IPS DF 4.7 (cell line): ENCODE measurements around the gene PCGF6.
"Not testable (repeated sequence)": the region's sequence is repeated elsewhere in the genome, so short reads cannot be mapped to it uniquely, and the experiment has no call there.

Experiments used
- DNase-seq: peaks from one replicate; pipeline ENCODE4 v3.0.0-alpha.2; 2013; ENCODE audit warnings: low spot score; ENCODE audit errors: extremely low read depth

Gene PCGF6, protein sequence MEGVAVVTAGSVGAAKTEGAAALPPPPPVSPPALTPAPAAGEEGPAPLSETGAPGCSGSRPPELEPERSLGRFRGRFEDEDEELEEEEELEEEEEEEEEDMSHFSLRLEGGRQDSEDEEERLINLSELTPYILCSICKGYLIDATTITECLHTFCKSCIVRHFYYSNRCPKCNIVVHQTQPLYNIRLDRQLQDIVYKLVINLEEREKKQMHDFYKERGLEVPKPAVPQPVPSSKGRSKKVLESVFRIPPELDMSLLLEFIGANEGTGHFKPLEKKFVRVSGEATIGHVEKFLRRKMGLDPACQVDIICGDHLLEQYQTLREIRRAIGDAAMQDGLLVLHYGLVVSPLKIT

DNA sequence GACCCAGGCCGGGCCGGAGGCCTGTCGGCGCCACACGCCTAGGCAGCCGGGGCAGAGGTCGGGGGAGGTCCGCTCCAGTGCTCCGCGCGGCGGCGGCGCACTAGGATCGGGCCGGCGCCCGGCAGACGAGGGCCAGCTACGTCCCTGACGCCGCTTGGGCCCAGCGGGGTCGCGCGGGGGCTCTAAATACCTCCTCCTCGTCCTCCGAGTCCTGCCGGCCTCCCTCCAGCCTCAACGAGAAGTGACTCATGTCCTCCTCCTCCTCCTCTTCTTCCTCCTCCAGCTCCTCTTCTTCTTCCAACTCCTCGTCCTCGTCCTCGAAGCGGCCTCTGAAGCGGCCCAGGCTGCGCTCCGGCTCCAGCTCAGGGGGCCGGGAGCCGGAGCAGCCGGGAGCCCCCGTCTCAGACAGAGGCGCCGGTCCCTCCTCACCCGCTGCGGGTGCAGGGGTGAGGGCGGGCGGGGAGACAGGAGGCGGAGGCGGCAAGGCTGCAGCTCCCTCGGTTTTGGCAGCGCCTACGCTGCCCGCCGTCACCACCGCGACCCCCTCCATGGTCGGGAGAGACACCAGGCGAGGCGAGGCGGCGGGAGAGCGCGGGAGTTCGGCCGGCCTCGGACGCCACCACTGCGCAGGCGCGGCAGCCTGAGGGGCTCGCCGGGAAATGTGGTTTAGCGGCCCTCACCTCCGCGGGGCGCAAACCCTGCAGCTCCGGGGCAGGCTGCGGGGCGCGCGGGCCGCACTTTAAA lies at the start of gene PCGF6:
PCGF6 (minus strand) TSS at position 624 of the 744 bp plus-strand sequence; CDS start at position 550, 74 bp downstream.
- no peak for DNase-seq

DNA sequence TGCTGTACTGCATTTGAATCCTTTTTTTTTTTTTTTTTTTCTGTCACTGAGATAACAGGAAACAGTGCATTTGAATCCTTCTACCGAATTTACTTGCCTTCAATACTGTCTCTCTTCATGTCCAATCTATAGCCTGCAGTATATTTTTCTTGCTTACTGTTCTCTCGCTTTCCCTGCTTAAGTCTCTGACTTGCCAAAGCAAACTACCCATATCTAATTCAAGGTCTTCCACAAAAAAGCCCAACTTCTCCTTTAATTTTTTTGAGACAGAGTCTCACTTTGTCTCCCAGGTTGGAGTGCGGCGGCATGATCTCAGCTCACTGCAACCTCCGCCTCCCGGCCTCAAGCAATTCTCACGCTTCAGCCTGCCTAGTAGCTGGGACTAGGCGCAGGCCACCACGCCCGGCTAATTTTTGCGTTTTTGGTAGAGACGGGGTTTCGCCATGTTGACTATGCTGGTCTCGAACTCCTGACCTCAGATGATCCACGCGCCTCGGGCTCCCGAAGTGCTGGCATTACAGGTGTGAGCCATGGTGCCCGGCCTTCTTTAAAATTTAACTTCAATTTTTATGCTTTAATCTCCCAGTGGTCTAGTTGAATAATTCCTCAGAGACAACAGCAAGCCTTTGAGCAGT lies 46.4 kb upstream of the PCGF6 start:
- DNase-seq, result no peak

DNA sequence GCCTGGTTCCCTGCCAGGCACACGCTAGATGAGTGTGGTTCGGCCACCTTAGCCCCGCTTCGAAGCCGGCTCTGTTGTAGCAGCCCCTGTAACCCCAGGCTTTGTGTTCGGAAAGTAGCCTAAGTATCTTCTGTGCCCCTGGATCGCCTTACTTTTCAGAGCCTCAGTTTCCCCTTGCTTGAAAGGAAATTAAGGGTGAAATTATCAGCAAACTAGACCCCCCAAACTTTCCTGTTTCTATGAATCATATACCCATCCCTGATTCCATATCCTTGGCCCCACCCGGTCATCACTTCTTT lies 45.8 kb upstream of the PCGF6 start:
- no peak for DNase-seq

DNA sequence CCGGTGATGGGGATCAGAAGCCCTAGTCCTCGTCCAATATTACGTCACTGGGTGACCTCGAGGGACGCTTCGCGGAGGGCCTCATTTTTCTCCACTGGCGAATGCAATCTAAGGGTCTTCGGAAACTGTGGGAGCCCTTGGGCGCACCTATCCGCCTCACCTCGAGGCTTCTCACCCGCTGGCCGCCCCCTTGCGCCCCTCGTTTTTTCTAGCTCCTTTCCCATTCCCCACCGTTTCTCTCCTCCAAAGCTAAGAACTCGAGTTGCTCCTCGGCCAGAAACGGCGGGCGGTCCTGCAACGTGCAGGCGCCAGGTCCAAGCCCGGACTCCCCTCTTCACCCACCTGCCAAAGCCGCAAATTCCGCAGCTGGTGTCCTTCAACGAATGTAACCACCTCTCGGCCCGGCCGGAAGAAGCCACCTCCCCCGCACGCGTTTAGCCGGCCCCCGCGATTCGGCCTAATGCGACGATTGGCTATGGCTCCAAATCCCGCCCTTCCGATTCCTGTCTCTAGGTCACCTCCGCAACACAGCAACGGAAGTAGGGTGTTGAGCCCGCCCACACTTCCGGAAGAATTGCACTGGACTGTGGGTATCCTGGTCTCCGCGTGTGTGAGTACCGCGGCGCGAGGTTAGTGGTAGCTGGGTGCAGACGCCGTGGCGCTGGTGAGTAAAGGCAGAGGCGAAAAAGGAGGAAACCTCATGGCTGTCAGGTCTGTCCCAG lies 45.3 kb upstream of the PCGF6 start, which contains the start of the genes ATP5MK and PDCD11:
ATP5MK (minus strand) TSS at position 409 of the 722 bp plus-strand sequence. CDS start 4,018 bp downstream, outside the sequence.
PDCD11 (plus strand) TSS at position 560 of the 722 bp plus-strand sequence. CDS start 1,801 bp downstream, outside the sequence.
- DNase-seq, result peak; percentile 97

DNA sequence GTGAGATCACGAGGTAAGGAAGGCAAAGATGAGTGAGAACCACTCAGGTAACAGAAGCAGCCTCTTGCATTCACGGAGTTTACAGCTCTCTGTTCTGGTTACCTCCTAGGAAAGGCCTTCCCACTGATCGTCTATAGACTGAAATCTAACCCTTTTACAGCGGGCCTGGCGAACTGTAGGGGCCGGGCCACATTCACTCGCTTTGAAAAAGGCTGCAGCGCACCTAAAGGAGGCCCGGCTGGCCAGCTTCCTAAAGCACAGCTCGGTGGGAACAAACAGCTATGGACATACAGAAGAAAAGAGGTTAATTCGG lies 44.8 kb upstream of the PCGF6 start:
- DNase-seq, result no peak

DNA sequence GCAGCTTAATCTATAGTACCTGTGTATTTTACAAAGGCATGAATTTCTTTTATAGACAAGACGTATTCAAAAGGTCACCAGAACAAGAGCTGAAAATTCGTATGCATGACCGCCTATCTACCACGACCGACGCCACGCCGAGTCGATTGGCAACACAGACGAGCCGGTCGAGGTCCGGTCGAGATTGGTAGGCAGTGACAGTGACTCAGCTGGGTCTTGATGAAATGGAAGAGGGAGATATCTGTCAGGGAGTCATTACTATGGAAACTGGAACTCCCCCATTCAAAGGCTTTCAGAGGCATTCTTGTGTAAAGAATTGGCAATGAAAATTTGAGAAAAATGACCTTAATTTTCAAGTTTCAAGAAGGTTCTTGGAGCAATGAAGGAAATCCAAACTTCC lies 43.2 kb upstream of the PCGF6 start:
- DNase-seq, result no peak

DNA sequence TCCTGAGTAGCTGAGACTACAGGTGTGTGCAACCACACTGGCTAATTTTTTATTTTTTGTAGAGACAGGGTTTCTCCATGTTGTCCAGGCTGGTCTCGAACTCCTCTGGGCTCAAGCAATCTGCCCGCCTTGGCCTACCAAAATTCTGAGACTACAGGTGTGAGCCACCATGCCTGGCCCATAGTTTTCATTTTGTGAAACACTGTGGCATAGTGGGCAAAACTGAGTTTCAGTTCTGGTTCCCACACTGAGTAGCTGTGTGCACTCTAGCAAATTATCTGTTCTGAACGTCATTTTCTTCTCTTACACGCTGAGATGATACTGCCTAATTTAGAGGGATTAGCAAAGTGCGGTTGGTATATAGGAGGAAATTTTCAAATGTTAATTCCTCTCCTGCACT lies 31.8 kb upstream of the PCGF6 start:
- no peak for DNase-seq

DNA sequence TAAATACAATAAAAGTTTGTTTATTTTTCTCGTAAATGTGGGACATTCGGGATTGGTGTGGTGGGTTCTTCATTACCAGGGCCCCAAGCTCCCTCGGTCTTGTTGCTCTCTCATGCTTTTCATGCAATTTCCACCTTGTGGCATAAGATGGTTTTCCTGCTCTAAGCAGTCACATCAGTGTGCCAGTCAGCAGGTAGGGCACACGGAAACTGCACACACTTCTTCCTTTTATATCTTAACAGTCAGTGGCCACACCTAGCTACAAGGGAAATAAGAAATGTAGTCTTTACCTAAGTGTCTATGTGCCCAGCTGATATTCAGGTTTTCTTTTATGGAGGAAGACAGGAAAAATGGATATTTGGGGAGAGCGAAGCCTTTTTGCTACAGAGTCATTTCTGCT lies 23.3 kb upstream of the PCGF6 start:
- DNase-seq, result no peak

DNA sequence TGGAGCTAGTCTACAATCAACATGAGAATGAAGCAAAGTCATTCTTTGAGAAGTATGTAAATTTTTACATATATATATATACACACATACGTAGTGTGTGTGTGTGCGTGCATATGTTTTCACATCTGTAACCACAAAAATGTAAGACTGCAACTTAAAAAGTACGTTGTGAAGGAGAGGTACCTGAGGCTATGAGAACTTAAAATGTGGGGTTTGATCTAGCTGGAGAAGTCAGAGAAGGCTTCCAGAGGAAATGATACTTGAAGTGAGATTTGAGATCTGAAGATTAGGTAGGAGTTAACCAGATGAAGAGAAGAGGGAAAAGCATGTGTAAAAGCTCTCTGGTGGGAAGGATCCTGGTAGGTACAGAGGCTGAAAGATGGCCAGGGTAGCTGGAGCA lies 22.6 kb upstream of the PCGF6 start:
- DNase-seq, result no peak

DNA sequence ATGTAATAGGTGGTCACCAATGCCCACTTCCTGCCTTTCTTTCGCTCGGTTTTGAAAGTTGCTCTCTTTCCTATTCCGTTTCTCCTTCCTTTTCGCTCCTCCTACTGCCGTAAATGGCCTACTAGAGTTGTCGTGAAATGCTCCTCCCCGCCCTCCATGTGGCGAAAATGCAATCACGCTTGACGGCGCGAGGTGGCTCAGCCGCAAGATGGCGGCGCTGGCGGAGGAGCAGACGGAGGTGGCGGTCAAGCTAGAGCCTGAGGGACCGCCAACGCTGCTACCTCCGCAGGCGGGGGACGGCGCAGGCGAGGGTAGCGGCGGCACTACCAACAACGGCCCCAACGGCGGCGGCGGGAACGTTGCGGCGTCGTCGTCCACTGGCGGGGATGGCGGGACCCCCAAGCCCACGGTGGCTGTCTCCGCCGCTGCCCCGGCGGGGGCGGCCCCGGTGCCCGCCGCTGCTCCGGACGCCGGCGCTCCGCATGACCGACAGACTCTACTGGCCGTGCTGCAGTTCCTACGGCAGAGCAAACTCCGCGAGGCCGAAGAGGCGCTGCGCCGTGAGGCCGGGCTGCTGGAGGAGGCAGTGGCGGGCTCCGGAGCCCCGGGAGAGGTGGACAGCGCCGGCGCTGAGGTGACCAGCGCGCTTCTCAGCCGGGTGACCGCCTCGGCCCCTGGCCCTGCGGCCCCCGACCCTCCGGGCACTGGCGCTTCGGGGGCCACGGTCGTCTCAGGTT lies 17.0 kb upstream of the PCGF6 start, which contains the start of gene TAF5:
TAF5 (plus strand) TSS at position 195 of the 737 bp plus-strand sequence; CDS start at position 209, 14 bp downstream.
- DNase-seq, result no peak

DNA sequence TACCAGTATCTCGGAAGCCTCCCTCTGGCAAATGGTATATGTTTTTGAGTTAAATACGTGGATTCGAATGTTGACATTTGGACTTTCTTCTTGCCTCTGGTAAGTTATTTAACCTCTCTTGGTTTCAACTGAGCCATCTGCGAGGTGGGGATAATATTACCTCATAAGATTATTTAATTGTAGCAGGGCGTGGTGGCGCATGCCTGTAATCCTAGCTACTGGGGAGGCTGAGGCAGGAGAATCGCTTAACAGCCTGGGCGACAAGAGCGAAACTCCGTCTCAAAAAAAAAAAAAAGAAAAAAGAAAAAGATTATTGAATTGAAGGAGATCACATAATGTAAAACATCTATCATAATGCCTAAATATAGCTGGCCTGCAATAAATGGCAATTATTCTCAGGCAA lies 16.4 kb upstream of the PCGF6 start:
- no peak for DNase-seq

DNA sequence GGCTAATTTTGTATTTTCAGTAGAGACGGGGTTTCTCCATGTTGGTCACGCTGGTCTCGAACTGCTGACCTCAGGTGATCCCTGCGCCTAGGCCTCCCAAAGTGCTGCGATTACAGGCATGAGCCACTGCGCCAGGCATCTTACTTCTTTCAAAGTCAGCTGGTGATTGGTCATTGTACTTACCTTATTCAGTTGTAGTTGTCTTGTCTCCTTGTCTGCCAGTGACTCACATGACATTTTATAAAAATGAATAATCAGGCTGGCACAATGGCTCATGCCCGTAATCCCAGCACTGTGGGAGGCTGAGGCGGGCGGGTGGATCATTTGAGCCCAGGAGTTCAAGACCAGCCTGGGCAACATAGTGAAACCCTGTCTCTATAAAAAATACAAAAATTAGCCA lies 9.9 kb upstream of the PCGF6 start:
- not testable (repeated sequence) for DNase-seq

DNA sequence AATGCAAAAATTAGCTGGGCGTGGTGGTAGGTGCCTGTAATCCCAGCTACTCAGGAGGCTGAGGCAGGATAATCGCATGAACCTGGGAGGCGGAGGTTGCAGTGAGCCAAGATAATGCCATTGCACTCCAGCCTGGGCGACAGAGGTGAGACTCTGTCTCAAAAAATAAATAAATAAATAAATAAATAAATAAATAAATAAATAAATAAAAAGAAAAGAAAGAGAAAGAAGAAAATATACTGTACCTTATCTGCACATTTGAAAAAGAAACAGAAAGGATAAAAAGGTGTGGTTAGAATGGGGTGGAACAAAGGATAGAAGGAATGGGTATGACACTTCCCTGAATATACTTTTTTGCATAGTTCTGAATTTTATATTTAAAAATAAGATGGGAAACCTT lies 8.6 kb upstream of the PCGF6 start:
- not testable (repeated sequence) for DNase-seq

DNA sequence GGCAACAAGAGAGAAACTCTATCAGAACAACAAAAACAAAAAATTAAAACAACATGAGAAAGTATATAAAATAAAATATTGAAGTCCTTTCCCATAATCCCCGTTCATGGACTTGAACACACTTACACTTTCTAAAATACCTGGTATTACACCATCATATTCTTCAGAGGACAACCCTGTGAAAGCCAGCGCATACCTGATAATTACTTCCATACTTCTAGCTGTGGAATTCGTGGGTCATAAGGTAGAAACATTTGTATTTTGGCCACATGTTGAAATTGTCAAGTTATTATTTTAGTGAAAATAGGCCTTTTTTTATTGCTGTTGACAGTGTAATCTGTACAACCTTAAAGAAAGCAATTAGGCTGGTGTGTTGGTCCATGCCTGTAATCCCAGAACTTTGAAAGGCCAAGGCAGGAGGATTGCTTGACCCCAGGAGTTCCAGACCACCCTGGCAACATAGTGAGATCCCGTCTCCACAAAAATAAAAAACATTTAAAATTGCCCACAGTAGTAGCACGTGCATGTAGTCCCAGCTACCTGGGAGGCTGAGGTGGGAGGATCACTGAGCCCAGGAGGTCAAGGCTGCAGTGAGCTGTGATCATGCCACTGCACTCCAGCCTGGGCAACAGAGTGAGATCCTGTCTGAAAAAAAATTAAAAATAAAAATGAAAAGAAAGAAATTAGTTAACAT lies 5.1 kb upstream of the PCGF6 start:
- no peak for DNase-seq

DNA sequence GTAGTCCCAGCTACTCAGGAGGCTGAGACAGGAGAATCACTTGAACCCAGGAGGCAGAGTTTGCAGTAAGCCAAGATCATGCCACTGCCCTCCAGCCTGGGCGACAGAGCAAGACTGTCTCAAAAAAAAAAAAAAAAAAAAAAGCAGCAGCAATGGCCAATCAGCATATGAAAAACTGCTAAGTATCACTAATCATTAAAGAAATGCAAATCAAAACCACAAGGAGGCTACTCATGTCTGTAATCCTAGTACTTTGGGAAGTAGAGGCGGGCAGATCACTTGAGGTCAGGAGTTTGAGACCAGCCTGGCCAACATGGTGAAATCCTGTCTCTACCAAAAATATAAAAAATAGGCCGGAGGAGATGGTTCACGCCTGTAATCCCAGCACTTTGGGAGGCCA lies 3.6 kb upstream of the PCGF6 start:
- DNase-seq, result not testable (repeated sequence)

DNA sequence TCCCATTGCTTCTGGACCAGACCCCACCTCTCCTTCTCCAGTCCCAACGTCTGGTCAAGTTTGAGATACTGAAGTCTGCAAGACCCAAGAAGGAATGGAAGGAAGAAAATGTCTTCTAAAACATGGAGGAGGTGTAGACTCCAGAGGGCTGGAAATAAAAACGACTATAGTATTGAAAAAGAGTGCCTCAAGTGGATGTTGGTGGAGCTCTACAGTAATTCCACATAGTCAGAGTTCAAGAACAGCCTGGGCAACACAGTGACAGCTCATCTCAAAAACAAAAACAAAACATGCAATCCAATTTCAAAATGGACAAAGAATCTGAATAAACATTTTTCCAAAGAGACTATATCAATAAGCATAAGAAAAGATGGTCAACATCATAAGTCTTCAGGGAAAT lies 2.3 kb upstream of the PCGF6 start:
- DNase-seq, result no peak

DNA sequence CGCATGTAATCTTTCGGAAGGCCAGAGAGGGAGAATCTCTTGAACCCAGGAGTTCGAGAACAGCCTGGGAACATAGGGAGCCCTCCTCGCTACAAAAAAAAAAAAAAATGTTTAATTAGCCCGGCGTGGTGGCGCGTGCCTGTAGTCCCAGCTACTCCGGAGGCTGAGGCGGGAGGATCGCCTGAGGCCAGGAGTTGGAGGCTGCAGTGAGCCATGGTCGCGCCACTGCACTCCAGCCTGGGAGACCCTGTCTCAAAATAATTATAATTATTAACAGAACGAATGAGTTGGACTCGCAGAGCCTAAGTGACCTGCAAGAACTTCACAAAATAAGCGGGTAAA lies 794 bp downstream of the PCGF6 start:
- no peak for DNase-seq

DNA sequence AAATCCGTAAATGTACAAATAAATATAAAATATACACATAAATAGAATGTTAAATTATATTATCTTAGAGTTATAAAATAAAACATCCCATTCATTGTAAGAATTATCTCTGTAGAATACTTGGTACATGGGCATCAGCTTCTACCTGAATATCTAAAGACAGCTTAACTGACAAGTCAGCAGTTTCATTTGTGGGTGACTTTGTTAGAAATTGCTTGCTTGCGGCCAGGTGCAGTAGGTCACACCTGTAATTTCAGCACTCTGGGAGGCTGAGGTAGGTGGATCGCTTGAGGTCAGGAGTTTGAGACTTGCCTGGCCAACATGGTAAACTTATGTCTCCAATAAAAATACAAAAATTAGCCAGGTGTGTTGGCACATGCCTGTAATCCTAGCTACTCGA lies 14.6 kb downstream of the PCGF6 start:
- no peak for DNase-seq

DNA sequence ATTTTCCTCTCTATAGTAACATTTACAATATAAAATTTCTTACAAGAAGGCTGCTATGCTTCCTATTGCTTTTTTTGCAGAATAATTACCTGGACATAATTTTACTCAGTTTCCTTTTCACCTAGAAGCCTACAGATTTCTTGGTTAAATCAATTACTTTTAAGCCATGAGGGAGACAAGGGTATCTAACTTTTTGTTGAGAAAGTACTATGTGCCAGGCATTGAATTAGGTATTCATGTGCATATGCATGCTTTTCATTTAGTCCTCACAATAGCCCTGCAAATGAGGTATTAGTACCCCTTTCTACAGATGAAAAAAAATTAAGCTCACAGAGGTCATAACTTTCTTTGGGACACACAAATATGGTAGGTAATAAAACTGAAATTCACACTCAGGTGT lies 16.4 kb downstream of the PCGF6 start:
- DNase-seq, result no peak

DNA sequence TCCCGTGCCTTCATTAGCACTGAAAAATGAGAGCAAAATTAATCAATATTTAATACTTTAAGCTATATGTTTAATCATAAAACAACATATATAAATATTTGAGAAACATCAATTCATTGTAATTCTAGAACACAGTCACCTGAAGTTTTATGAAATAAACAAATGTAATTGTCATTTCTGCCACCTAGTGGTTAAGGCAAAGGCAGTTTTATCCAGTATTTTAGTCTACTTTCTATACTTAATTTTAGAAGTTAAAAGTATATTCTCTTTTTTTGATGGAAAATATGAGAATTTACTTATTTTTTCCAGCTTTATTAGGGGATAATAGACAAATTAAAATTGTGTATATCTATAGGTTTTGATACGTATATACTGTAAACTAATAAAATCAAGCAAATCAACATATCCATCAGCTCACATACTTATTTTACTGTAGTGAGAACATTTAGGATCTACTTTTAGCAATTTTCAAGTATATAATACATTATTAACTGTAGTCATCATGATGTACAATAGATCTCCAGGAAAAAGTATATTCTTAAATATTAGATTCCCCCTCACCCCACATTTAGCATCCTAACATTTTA lies 16.9 kb downstream of the PCGF6 start:
- DNase-seq, result no peak
